ENCODE data around the gene FBXL5.

The FBXL5 gene

DNA sequence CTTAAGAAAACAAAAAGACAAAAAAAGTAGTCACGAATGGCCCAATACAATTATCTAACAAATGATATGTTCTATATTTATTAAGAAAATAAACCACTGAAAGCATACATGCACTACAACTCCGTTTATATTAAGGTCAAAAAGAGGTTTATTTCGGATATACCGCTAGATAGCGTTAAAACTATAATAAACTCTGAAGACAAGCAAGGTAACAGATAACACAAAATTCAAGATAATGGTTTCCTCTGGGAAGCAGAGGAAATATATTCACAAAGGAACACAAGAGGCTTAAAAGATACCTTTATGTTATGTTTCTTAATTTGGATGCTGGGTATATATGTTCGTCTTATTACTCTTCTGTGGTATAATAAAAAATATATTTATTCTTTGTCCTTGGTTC lies 21.7 kb upstream of the FBXL5 start:
- no peak for DNase-seq

DNA sequence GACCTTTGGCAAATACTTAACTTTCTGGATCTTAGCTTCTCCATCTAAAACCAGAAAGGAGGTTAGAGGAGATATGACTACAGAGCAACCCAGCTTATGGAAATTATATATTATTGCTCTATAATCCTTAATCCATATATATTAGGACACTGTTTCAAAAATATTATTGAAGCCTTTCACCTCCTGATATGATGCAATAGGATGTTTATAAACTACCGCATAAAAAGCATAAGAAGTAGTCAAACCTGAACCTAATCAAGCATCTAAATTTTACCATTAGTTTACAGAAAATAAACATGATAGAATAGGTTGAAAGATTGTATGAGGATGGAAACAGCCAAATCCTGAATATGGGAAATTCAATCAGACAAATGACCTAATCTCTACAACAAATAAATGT lies 20.9 kb upstream of the FBXL5 start:
- DNase-seq, result no peak

DNA sequence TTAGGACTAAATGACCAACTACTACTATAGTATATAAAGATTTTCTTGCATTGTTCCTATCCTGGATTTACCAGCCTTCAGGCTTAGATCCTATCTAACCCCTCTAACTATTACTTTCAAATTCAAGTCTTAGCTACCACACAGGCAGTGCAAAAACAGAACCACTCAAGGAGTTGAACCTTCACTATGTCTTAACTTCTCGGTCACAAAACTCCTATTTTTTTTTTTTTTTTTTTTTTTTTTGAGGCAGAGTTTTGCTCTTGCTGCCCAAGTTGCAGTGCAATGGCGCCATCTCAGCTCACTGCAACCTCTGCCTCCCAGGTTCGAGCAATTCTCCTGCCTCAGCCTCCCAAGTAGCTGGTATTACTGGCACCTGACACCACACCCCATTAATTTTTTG lies 20.2 kb upstream of the FBXL5 start:
- no peak for DNase-seq

DNA sequence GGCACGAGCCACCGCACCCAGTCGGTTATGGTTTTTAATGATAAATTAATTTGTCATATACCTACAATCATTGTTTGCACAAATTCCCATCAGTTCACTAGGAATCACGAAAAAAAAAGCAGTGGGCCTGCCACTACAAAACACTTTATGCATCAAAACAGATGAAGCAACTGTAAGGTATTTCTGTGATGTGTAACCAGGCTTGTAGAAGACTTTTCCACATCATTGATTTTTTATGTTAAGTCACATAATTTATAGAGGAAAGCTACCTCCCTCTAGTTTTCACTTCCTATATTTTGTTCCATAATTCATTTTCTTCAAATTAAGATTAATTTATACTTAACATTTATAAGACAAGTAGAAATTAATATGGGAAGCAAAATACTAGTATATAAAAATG lies 19.8 kb upstream of the FBXL5 start:
- DNase-seq, result no peak

DNA sequence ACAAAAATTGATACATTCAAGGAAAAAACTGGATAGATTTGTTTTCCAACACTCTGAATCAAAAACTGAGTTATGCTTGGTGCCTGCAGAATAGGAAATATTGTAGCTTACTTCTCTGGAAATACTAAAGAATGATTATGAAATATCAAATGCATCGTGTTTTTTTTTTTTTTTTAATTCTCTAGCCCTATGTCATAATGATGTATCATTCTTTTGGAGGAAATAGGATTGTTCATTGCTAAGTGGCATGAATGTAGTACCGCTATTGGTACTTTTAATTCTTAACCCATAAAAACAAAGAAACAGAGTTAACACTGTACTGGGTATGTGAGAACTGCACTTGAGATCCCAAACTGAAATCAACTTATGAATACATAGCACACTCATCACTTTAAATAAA lies 18.9 kb upstream of the FBXL5 start:
- no peak for DNase-seq

DNA sequence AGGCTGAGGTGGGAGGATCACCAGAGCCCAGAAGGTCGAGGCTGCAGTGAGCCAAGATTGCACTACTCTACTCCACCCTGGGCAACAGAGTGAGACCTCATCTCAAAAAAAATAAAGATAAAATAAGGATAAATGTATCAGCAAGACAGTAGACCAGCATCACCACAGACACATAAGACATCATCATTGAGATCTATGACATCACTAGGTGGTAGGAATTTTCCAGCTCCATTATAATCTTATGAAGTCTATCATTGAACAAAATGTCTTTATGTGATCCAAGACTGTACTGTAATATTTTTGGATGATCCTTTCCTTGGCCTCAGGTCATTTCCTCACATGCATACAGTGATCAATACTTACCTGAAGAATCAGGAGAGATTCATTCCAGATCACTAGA lies 18.2 kb upstream of the FBXL5 start:
- DNase-seq, result no peak

DNA sequence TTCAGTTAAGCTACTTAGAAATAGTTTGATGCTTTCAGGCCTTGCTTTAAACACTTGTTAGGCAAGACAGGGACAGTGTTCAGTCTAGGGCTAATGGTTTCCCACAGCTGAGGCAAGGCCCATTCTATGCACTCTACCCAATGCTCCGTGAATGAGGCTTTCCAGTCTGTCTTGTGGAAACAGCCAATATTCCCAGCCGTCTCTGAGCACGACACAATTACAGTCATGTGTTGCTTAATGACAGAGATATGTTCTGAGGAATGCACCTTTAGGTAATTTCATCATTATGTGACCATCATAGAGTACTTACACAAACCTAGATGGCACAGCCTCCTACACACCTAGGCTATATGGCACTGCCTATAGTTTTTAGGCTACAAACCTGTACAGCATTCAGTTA lies 16.9 kb upstream of the FBXL5 start:
- no peak for DNase-seq

DNA sequence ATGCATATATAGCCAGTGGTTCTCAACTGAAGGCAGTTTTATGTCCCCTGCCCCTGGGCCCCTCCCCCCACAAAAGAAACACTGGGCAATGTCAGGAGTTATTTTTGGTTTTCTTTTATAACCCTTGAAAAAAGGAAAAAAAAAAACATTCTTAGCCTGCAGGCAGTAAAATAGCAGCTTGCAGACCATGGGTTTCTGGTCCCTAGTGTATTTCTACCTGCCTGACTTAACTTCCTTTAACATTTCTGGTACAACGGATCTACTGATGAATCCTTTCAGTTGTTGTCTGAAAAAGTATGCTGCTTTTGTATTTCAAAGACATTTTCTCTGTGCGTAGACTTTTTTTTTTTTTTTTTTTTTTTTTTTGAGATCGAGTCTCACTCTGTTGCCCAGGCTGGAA lies 15.4 kb upstream of the FBXL5 start:
- no peak for DNase-seq

DNA sequence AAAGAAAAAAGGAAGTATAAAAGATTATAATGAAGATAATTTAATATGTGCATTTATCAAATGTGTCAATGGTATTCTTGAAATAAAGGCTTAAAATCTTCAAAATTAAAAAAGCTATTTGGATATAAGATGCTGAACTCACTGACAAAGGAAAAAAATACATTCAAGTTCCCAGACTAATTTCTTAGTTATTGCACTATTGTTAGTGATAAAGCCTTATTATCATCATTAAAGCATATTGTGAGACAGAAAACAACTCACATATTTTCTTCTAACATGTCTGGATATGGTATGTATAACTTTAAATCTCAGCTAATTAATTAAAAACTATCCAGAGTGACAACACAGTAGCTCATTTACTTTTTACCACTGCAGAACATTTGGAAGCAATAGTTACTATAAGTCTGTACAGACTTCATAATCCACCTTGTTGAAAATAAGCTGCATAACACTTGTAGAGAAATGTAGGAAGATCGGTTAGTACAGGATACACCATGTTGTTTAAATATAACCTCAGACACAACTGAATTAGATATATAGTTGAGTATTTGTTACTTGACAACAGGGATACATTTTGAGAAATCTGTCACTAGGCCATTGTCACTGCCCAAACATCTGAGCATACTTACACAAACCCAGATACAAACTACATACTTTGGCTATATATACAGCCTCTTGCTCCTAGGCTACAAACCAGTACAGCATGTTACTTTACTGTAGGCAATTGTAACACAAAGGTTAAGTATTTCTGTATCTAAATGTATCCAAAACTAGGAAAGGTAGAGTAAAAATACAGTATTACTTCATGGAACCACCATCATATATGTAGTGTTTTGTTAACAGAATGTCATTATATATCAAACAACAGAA lies 13.6 kb upstream of the FBXL5 start:
- no peak for DNase-seq

DNA sequence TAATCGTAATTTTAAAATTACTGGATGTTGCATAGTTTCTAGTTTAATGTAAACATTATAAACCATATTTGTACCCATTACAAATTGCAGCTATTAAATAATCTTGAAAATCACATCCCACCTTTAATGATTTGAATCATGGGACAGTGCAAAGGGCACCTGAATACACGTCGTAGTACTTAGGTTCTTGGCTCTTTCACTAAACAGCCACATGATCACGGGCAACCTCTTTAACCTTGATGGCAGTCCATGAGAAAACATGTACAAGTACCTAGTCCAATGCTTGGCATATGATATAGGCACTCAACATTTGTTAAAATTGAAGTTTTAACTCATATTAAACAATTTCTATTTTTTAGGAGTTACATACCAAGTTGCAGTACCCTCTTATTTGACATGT lies 11.8 kb upstream of the FBXL5 start:
- no peak for DNase-seq

DNA sequence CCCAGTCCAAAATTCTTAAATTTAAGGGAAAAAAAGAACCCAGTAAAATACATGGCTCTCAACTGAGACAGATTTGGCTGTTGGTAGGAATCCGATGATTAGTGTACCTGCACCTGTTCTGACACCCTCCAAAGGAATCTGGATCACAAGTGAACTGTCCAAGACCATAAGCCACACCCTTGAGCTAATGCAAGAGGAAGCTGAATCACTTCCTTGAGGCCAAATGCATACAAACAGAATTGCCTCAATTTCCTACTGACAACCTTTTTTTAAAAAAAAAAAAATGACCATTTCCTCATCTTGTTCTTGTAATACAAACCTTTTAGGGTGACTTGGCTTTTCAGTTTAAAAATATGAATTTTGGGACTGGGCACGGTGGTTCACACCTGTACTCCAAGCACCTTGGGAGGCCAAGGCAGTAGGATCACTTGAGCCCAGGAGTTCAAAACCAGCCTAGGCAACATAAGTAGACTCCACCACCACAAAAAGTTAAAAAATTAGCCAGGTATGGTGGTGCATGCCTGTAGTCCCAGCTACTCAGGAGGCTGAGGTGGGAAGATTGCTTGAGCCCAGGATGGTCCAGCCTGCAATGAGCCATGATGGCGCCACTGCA lies 10.7 kb upstream of the FBXL5 start:
- no peak for DNase-seq

DNA sequence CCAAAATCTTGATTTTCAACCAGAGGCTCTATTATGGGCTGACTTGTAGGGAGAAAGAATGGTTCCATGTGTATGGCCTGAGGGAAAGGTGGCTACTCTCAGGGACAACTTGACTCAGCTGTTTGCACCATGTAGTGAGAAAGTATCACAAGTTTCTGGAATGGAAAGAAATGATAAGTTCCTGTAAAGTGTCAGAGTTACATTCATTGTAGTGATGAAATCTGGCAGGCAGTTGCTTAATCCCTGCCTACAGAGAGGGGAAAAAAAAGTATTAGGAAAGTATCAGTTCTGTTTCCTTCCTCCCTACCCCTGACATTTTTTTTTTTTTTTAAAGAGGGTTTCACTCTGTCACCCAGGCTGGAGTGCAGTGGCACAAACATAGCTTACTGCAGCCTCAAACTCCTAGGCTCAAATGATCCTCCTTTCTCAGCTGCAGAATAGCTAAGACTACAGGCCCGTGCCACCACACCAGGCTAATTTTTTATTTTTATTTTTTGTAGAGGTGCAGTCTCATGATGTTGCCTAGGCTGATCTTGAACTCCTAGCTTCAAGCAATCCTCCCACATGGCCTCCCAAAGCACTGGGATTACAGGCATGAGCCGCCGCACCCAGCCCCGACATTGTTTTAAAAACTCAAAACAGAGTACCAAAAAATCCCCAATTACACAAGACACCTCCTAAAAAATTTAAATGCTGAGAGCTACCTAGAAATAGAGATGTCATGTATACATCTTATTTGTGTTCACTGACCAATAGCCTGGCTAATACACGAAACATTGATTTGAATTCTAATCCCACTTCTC lies 4.8 kb upstream of the FBXL5 start:
- DNase-seq, result no peak

DNA sequence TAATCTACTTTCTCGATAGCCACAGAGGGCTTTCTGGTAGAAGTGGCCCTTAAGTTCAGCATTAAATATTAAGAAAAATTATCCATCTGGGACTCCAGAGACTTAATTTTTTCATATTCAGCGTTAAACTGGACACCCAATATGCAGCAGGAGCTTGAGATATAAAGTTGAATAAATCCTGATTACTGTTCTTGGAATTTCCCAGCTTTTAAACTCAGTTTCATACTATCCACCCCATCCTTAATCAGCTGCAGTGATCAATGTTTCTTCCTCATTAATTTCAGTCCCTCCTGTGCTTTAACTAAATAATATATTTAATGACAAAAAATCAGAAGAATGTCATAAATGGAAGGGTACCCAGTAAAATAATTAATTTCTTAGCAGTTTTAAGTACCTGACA lies 3.6 kb upstream of the FBXL5 start:
- DNase-seq, result no peak

DNA sequence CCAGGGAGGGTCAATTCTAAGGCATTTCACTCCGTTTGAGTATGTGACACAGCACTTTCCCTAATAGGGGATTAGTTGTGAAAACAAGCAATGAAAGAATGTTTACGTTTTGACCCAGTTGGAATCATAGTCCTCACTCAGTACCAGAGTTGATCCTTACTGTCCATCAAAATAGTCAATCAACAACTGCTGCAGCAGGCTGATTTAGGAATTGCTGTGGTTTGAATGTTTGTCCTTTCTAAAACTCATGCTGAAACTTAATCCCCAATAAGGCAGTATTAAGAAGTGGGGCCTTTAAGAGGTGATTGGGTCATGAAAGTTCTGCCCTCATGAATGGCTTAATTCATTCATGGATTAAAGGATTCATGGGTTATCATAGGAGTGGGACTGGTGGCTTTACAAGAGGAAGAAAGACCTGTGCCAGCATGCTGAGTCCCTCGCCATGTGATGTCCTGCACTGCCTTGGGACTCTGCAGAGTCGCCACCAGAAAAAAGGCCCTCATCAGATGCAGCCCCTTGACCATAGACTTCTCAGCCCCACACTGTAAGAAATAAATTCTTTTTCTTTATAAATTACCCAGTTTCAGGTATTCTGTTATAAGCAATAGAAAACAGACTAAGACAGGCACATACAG lies 3.1 kb upstream of the FBXL5 start:
- no peak for DNase-seq

DNA sequence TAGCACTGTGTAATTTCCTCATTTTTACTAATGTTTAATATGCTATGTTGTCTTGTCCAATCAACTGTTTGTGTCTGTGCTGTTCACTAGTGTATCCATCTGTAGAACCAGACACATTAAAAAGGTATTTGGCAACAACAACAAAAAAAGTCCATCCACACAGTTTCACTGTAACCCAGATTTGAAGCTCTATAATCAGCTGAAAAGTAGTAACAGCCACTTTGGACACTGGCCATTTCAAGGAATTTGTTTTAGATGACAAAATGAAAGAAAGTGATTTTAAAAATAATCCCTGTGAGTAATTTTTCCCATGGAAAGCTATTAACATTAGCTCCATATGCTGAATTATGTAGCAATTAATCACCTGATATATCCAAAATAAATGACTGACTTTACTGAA lies 2.2 kb upstream of the FBXL5 start:
- no peak for DNase-seq

DNA sequence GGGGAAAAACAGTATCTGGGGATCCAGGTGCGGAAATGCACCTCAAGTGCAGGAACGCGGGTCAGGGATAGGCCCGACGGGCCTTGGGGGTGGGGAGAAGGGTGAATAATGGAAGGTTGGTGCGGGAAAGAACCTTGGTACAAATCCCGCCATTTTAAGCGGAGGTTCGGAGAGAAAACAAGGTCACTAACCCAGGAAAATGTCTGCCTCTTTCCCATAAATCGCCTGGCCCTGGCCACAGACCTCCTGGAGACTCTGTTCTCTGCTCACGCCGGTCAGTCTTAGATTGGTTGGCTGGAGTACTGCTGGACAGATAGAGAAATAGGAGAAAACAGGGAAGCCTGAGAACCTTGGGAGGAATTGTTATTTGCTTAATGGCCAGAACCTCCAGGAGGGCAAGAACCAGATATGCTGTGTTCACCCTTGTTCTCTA lies 897 bp upstream of the FBXL5 start:
- peak in 1 of 2 experiments; percentile 30 for DNase-seq

DNA sequence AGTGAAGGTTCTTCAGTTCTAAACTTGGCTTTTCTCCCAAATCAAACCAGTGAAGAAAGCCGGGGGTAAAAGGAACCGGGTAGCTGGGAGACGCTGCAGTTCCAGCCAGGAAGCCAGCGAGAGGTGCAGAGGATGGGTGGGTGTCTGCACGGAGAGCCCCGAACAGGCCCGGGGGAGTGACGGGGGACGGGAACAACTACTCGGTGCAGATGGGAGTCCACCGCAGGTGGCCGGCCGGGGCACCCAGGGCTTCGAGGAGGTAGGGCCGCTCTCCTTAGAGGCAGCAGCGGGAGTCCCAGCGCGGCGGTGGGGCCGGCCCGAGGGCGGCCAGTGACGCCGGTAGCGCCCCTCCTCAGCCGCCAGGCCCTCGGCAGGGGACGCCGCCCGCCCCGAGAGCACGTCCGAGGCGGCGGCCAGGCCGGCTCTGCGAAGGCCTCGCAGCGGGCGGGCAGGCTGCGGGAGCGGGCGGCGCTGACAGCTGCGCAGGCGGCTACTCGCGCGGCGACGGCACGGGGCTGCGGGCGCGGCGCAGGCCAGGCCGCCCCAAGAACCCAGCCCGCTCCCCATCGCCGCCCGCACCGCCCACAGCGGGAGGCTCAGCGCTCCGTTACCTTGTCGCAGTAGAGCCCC lies 449 bp downstream of the FBXL5 start:
- DNase-seq, result no peak

DNA sequence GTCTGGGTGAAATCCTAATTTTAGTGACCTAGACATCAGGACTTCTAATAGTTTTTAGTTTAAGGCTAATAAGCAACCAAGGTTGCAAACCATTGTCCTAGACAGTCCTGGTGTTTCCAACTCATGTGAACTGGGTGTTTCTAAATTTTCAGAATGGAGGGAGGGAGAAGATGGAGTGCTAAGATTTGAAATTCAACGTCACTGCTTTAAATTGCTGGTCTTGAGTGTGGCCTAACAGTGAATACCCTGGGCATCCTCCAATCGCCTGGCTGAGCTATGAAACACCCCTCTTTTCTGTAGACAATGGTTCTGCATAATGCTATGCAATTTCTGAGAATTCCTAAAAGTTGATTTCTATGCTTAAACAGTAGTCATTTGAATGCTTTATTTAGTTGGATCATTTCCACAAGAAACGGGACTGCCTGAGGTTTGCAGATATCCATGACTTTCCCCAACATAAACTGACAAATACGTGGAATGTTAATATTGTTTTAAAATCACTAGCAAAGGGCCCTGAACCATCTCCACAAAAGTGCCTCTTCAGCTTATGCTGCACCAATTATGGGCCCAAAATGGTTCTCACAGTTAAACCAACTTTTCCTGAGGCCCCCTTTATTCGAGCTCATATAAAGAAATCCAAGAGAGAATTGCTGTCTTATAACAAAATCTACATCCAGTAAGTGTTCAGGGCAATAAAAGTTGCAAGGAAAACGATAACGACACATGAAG lies 1.1 kb downstream of the FBXL5 start:
- DNase-seq, result no peak

DNA sequence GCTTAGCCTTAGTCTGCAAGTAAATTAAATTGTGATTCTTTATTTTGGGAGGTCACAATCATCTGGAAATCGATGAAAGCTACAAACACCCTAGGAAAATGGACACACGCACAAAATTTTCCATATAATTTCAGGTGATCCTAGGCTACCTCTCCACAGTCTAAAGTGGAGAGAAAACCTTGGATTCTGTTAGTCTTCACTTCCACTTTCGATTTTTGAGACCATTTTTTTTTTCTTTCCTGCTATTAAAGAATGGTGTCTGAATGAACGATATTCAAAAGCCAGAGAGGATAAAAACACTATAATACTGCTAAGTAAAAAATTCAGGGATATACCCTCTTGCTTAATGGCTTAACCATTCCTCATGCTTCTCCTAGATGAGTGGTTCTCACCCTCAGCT lies 1.7 kb downstream of the FBXL5 start:
- no peak for DNase-seq

DNA sequence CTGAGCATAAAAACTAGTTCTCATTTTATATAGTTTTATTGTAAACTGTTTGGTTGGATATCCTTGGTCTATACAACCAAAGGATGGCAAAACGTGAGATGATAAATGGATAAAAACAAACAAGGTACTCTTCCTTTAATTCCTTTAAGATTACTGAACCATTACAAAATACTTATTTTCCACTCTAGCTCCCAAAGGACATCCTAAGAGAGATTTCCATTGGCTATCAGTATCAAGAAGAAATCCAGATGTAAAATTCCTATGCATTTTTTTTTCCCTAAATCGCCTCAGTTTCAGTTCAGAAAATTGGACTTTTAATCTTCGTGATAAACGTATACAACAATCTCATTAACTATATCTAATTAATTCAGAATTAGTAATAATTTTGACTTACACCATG lies 2.3 kb downstream of the FBXL5 start:
- no peak for DNase-seq

DNA sequence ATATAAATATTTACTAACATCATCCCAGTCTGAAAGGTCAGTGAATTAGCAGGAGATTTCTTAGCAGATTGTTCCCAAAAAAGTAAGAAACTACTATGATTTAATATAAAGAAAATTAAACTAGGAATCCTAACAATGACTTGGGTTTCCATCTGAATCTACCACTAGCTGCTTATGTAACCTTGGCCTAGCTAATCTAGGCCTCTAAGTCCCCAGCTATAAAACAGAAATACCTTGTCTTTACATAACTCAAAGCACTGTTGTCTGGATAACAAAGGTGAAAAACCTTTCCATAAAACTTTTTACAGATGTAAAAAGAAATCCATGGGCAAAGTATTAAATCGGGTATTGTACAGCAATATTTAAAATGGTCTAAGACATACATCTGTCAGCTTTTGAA lies 3.0 kb downstream of the FBXL5 start:
- peak in 1 of 2 experiments; percentile 1 for DNase-seq

DNA sequence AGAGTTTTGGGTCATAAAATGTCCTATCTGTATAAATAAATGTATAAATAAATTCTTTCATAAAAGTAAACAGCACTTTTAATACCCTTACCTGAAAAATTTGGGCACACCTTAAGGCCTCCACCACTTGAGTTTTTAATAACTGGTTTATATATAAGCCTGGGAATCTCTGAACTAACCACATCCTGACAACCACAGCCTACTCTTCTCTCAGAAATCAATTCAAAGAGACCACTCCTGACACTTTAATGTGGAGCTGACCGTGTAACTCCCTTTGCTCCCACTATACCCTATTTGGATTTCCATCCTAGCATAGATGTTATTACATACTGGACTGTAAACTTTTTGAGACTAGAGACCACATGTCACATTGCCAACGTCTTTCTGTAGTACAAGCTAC lies 3.5 kb downstream of the FBXL5 start:
- DNase-seq, result no peak
